GM12873 (cell line): Measurements from ENCODE around the gene SULT1B1.

Experiments used
- TF ChIP-seq, protein P1 (sequence below): IDR thresholded peaks from 2 replicates; pipeline ENCODE4 v1.5.1; 2012; ENCODE audit warnings: low read depth, mild to moderate bottlenecking, moderate library complexity, low read length, control low read depth; ENCODE audit not compliant: insufficient read depth; ENCODE audit errors: missing control alignments

The SULT1B1 gene

DNA sequence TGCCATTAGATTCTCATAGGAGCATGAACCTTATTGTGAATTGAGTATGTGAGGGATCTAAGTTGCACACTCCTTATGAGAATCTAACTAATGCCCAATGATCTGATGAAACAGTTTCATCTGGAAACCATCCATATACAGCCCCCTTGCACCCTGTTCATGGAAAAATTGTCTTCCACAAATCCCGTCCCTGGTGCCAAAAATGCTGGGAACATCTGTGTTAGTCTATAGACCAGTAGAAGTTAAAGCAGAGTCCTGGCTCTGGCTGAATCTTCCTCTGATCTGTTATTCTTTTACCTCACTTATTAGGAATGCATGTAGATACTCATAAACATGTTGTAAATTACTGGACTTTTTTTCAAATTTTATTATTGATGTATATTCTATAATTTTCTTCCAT lies 29.2 kb downstream of the SULT1B1 start:
- TF ChIP-seq, protein P1, sequence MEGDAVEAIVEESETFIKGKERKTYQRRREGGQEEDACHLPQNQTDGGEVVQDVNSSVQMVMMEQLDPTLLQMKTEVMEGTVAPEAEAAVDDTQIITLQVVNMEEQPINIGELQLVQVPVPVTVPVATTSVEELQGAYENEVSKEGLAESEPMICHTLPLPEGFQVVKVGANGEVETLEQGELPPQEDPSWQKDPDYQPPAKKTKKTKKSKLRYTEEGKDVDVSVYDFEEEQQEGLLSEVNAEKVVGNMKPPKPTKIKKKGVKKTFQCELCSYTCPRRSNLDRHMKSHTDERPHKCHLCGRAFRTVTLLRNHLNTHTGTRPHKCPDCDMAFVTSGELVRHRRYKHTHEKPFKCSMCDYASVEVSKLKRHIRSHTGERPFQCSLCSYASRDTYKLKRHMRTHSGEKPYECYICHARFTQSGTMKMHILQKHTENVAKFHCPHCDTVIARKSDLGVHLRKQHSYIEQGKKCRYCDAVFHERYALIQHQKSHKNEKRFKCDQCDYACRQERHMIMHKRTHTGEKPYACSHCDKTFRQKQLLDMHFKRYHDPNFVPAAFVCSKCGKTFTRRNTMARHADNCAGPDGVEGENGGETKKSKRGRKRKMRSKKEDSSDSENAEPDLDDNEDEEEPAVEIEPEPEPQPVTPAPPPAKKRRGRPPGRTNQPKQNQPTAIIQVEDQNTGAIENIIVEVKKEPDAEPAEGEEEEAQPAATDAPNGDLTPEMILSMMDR: no peak

DNA sequence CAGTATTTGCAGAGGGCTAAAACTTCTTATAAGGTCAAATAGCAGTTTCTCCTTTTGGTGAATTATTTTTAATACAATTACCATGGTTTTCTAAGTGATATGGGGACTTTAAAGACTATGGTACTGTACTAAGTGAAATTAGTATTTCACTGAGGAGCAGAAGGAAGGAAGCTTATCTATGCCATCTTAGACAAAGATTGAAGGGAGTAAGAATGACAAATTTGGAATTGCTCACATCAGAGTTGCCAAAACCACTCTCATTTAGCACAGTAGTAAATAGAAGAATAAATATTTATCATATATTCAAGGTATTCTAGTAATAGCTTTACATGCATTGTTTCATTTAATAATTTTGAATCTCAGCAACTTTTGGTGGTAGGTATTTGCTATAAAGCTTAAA lies 30.4 kb downstream of the SULT1B1 start:
- TF ChIP-seq, protein P1: no peak

DNA sequence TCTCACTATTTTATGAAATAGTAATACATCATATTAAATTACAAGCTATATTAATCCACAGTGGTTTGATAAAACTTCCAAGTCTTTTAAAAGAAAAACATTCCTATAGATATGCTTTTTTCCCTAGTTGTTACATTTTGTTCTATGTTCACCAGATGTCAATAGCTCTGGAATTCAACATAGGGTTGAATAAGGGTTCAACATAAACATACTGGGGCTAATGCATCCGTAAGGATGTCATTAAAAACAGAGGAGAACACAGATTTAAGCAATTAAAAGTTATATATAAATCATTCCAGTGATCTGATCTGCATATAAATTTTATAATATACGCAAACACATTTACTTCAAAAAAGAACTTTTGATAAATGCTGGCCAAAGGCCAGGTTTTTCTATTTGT lies 32.5 kb downstream of the SULT1B1 start:
- TF ChIP-seq, protein P1: no peak

DNA sequence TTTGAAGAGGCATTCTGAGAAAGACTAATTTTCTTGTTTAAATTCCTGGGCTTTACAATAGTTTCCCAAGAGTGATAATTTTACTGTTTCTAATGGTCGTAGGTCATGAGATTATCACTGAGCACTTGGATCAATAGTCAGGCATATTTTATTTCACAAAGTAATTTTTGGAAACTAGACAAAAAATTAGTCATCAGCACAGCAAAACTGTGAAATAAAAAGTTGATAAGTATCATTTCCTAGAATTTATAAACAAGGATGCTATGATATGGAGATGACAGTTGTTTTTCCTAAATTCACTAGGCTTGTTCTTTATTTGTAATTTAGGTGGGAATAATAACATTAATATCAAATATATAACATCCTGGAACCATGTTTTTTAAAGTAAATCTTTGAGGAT lies 33.0 kb downstream of the SULT1B1 start:
- TF ChIP-seq, protein P1: no peak

DNA sequence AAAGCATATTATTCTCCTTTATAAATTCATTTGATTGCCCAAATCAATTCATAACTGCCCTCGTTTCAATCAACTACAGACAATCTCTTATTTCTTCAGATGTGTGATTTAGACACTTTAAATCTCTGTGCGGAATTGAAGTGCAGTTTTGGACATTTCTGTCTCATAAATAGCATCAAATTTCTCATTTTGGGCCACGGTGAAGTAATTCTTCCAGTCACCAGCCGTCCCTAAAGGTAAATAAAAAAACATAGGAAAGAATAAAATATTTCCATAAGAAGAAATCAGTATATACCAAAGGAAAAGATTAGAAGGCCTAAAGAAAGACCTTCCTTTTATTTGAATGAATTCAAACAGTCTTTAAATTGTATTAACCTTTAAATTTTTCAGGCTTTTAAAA lies 33.4 kb downstream of the SULT1B1 start:
- TF ChIP-seq, protein P1: no peak

DNA sequence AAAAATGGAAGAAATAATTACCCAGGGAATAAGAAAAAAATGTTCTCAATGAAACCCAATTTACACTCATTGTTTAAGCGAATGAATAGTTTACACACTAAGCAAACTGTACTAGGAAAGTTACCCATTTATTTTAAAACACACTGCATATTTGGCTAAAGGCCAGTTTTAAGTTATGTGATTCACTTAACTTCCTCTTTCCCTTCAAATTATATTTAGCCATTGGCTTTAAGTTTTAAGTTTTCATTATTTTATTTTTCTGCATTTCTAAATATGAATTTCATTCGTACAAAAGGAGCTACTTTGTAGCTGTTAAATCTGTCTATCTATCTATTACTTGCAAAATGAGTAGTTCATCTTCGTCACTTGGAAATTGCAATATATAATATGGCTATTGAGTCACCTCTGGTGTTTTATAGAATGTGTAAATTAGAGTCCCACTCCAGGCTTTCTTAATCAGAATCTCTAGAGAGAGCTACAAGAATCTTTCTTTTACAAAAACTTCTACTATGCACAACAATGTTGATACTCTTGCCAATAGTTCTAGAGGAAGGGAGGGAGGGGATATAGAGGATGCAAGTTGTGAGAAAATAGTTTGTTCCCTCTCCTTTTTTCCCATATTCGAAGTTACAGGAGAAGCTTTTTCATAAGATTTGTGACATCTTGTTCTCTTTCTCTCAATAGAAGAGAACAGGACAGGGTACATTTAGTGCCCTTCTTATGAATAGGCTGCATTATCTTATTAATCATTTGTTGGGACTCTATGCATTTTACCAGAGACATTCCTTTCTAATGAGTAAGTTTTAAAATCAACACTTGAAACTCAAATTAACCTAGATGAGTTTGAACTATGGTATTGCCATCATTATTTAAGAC lies 41.8 kb downstream of the SULT1B1 start:
- TF ChIP-seq, protein P1: no peak

DNA sequence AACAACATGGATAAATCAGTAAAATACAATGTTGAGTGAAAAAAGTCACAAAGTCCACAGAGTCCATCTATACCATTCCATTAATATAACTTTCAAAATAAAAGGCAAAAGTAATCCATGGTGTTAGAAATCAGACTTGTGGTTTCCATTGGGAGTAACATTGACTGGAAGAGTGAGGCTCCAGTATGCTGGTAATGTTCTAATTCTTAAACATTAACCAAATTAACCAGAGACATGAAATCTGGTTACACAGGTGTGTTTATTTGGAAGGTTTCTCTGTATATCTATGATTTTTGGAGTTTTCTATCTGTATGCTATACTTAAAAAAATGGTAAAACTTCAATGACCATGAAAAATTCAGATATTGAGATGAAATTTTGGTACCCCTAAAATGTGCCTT lies 42.6 kb downstream of the SULT1B1 start:
- TF ChIP-seq, protein P1: no peak
